ENCODE data around the gene MYCBP.

Gene MYCBP

GRCh38 chr1:38881487-38881886 is 8.3 kb upstream of the MYCBP start, which contains the start of gene GJA9:
Gene GJA9, minus strand, starts transcription at chr1:38881587. Its CDS starts 5,489 bp downstream, at chr1:38876098.
- Histone ChIP-seq H4K20me1 (ENCODE audit: insufficient read depth) (no peaks in the 10 kb centered on the region), H3K36me3 (ENCODE audit: insufficient read depth) (no peaks in the 10 kb centered on the region), H3K4me1 (ENCODE audit: low read depth, poor library complexity, severe bottlenecking) (no peaks in the 10 kb centered on the region), H3K9ac (no peak within 1 kb of the TSS), H3K4me2 (no peak within 1 kb of the TSS), H3K27me3 (ENCODE audit: insufficient read depth, low read depth) (no peaks in the 10 kb centered on the region), H3K79me2 (ENCODE audit: insufficient read depth, low read depth) (no peaks in the 10 kb centered on the region), H2AFZ (ENCODE audit: low read depth) (no peak within 1 kb of the TSS), H3K27ac (no peak within 1 kb of the TSS), H3K4me3 (IDR thresholded peaks at IDR 0.05; ENCODE audit: insufficient read depth, low read depth, low read length) (no peak within 1 kb of the TSS)
- no peak for TF ChIP-seq CTCF (conservative IDR thresholded peaks at IDR 0.05; ENCODE audit: low read depth, low read length)

- H3K9ac ChIP-seq = no peak overlapping the region
- no peaks in the 10 kb centered on the region for H3K36me3 ChIP-seq (ENCODE audit: insufficient read depth)
- H2AFZ ChIP-seq (ENCODE audit: low read depth) = no peak overlapping the region
- TF ChIP-seq CTCF (conservative IDR thresholded peaks at IDR 0.05; ENCODE audit: low read depth, low read length) = no peak
- peaks cover 25% of the 10 kb centered on the region for H3K4me1 ChIP-seq (ENCODE audit: low read depth, poor library complexity, severe bottlenecking)
- no peaks in the 10 kb centered on the region for H3K27me3 ChIP-seq (ENCODE audit: insufficient read depth, low read depth)
- H3K79me2 ChIP-seq (ENCODE audit: insufficient read depth, low read depth) = peaks cover 15% of the 10 kb centered on the region; the same call in 1 of the 2 replicates
- H3K4me3 ChIP-seq (IDR thresholded peaks at IDR 0.05; ENCODE audit: insufficient read depth, low read depth, low read length) = no peak overlapping the region
- no peaks in the 10 kb centered on the region for H4K20me1 ChIP-seq (ENCODE audit: insufficient read depth)
- H3K4me2 ChIP-seq = no peak overlapping the region
- H3K27ac ChIP-seq = no peak overlapping the region
Measured at GRCh38 chr1:38875811-38876210, 2.7 kb upstream of the MYCBP start.

- Histone ChIP-seq H3K36me3 (ENCODE audit: insufficient read depth) (no peaks in the 10 kb centered on the region), H2AFZ (ENCODE audit: low read depth) (peak overlapping the region; percentile 85; the same call in 1 of the 2 replicates), H3K4me2 (peak overlapping the region; percentile 71), H3K79me2 (ENCODE audit: insufficient read depth, low read depth) (peaks cover 15% of the 10 kb centered on the region; the same call in 1 of the 2 replicates), H3K27me3 (ENCODE audit: insufficient read depth, low read depth) (no peaks in the 10 kb centered on the region), H3K27ac (no peak overlapping the region), H3K4me1 (ENCODE audit: low read depth, poor library complexity, severe bottlenecking) (peaks cover 25% of the 10 kb centered on the region), H3K9ac (peak overlapping the region; percentile 51; the same call in 1 of the 2 replicates), H3K4me3 (IDR thresholded peaks at IDR 0.05; ENCODE audit: insufficient read depth, low read depth, low read length) (peak overlapping the region; percentile 84), H4K20me1 (ENCODE audit: insufficient read depth) (no peaks in the 10 kb centered on the region)
- TF ChIP-seq CTCF (conservative IDR thresholded peaks at IDR 0.05; ENCODE audit: low read depth, low read length) = no peak
Measured at GRCh38 chr1:38872401-38873026, 634 bp downstream of the MYCBP start.

GRCh38 chr1:38870996-38871395 is 2.2 kb downstream of the MYCBP start:
- no peaks in the 10 kb centered on the region for H3K27me3 ChIP-seq (ENCODE audit: insufficient read depth, low read depth)
- H3K36me3 ChIP-seq (ENCODE audit: insufficient read depth) = no peaks in the 10 kb centered on the region
- TF ChIP-seq CTCF (conservative IDR thresholded peaks at IDR 0.05; ENCODE audit: low read depth, low read length) = no peak
- peaks cover 15% of the 10 kb centered on the region; the same call in 1 of the 2 replicates for H3K79me2 ChIP-seq (ENCODE audit: insufficient read depth, low read depth)
- no peak overlapping the region for H3K4me3 ChIP-seq (IDR thresholded peaks at IDR 0.05; ENCODE audit: insufficient read depth, low read depth, low read length)
- H3K27ac ChIP-seq = no peak overlapping the region
- H3K9ac ChIP-seq = no peak overlapping the region
- H2AFZ ChIP-seq (ENCODE audit: low read depth) = no peak overlapping the region
- H4K20me1 ChIP-seq (ENCODE audit: insufficient read depth) = no peaks in the 10 kb centered on the region
- H3K4me2 ChIP-seq = no peak overlapping the region
- H3K4me1 ChIP-seq (ENCODE audit: low read depth, poor library complexity, severe bottlenecking) = peaks cover 25% of the 10 kb centered on the region
